GM12875 (cell line): ENCODE data around the gene TUBGCP2.
"Not testable (repeated sequence)": the region's sequence is repeated elsewhere in the genome, so short reads cannot be mapped to it uniquely, and the experiment has no call there.

ENCODE experiments used
- H3K4me3 ChIP-seq: one replicate; pipeline ENCODE4 v1.5.1; 2011; ENCODE audit warnings: low read depth, low read length, control low read depth
- CTCF ChIP-seq: IDR thresholded peaks from 2 replicates; pipeline ENCODE4 v1.5.1; 2011; ENCODE audit warnings: low read depth, mild to moderate bottlenecking, control low read depth, inconsistent platforms, low read length, moderate library complexity, borderline replicate concordance; ENCODE audit not compliant: insufficient read depth

Gene TUBGCP2

GRCh38 chr10:133236401-133237240 lies 72.1 kb downstream of the TUBGCP2 start:
- H3K4me3 ChIP-seq: no peak overlapping the region
- TF ChIP-seq CTCF: no peak

GRCh38 chr10:133235932-133236331 lies 72.7 kb downstream of the TUBGCP2 start:
- TF ChIP-seq CTCF: no peak
- H3K4me3 ChIP-seq: no peak overlapping the region

- no peak for TF ChIP-seq CTCF
- H3K4me3 ChIP-seq: no peak overlapping the region
Measured at GRCh38 chr10:133235265-133235855, 73.3 kb downstream of the TUBGCP2 start.

- not testable (repeated sequence) for H3K4me3 ChIP-seq
Measured at GRCh38 chr10:133234796-133235195, 73.9 kb downstream of the TUBGCP2 start.

- H3K4me3 ChIP-seq: no peak overlapping the region
- no peak for TF ChIP-seq CTCF
Measured at GRCh38 chr10:133231946-133232574, 76.6 kb downstream of the TUBGCP2 start.

GRCh38 chr10:133231244-133231945 lies 77.3 kb downstream of the TUBGCP2 start:
- TF ChIP-seq CTCF: no peak
- H3K4me3 ChIP-seq: no peak overlapping the region
